GM23338 (cell line): Measurements from ENCODE around the gene TSPAN5. TPM values are rescaled to one million over a fixed set of nuclear protein-coding genes. Genes with fewer than 3 reads are reported as not detected.
"Not testable (repeated sequence)": the region's sequence is repeated elsewhere in the genome, so short reads cannot be mapped to it uniquely, and the experiment has no call there.

Experiments
- ATAC-seq: fragments of 200-7000 bp; cut with Tn5 transposase; 3 replicates; pipeline ENCODE4 v1.9.1; 2020
- DNase-seq: peaks from one replicate; pipeline ENCODE4 v3.0.0-alpha.2; 2015; ENCODE audit warnings: low spot score
- H2AFZ ChIP-seq: fragments of 200-600 bp; sonication (generic); 2 replicates; pipeline ENCODE4 v1.8.0; 2016; ENCODE audit warnings: antibody characterized with exemption, mild to moderate bottlenecking, moderate library complexity
- H3F3A ChIP-seq: fragments of 200-600 bp; sonication (generic); replicated peaks from 2 replicates; pipeline ENCODE4 v1.8.0; 2017; ENCODE audit warnings: antibody characterized with exemption, mixed run types, low read depth
- H3K27ac ChIP-seq: fragments of 200-600 bp; sonication (generic); 2 replicates; pipeline ENCODE4 v1.6.1; 2016; ENCODE audit warnings: low read depth
- H3K27me3 ChIP-seq: fragments of 200-600 bp; sonication (generic); 2 replicates; pipeline ENCODE4 v1.8.0; 2016; ENCODE audit warnings: mild to moderate bottlenecking, mixed run types, moderate library complexity; ENCODE audit not compliant: insufficient read depth
- H3K36me3 ChIP-seq: fragments of 200-600 bp; sonication (generic); 2 replicates; pipeline ENCODE4 v1.8.0; 2016; ENCODE audit warnings: mild to moderate bottlenecking; ENCODE audit not compliant: insufficient read depth
- H3K4me1 ChIP-seq: fragments of 200-600 bp; sonication (generic); 2 replicates; pipeline ENCODE4 v1.8.0; 2016; ENCODE audit warnings: mild to moderate bottlenecking, moderate library complexity; ENCODE audit not compliant: insufficient read depth
- H3K4me2 ChIP-seq: fragments of 200-600 bp; sonication (generic); 2 replicates; pipeline ENCODE4 v1.7.1; 2017; ENCODE audit warnings: mixed run types
- H3K4me3 ChIP-seq: fragments of 200-600 bp; sonication (generic); 2 replicates; pipeline ENCODE4 v1.6.1; 2016; ENCODE audit warnings: mixed run types
- H3K79me2 ChIP-seq: fragments of 200-600 bp; sonication (generic); replicated peaks from 2 replicates; pipeline ENCODE4 v1.8.0; 2017; ENCODE audit warnings: mild to moderate bottlenecking; ENCODE audit not compliant: insufficient read depth
- H3K9me2 ChIP-seq: fragments of 200-600 bp; sonication (generic); 2 replicates; pipeline ENCODE4 v1.8.0; 2017; ENCODE audit not compliant: insufficient read depth
- H4K20me1 ChIP-seq: fragments of 200-600 bp; sonication (generic); replicated peaks from 2 replicates; pipeline ENCODE4 v1.8.0; 2017; ENCODE audit warnings: mild to moderate bottlenecking; ENCODE audit not compliant: insufficient read depth
- H3K27ac Mint-ChIP-seq: 2 replicates; pipeline ENCODE4 v1.8.0; 2020; ENCODE audit warnings: inconsistent platforms, mild to moderate bottlenecking, moderate library complexity, mixed read lengths
- H3K27me3 Mint-ChIP-seq: 3 replicates; pipeline ENCODE4 v1.8.0; 2022; ENCODE audit warnings: low read depth, mild to moderate bottlenecking, moderate library complexity, mixed read lengths, inconsistent platforms; ENCODE audit not compliant: insufficient read depth, poor library complexity
- H3K36me3 Mint-ChIP-seq: 3 replicates; pipeline ENCODE4 v1.8.0; 2021; ENCODE audit warnings: low read depth, mild to moderate bottlenecking, inconsistent platforms, moderate library complexity, mixed read lengths
- H3K4me1 Mint-ChIP-seq: 3 replicates; pipeline ENCODE4 v1.8.0; 2020; ENCODE audit warnings: mild to moderate bottlenecking, inconsistent platforms, mixed read lengths
- H3K4me3 Mint-ChIP-seq: 3 replicates; pipeline ENCODE4 v1.8.0; 2021; ENCODE audit warnings: moderate library complexity, mild to moderate bottlenecking, inconsistent platforms, mixed read lengths
- H3K9me3 Mint-ChIP-seq: 3 replicates; pipeline ENCODE4 v1.8.0; 2020; ENCODE audit warnings: moderate library complexity, mild to moderate bottlenecking, inconsistent platforms, mixed read lengths
- CREB1 ChIP-seq: fragments of 250-450 bp; sonication (Bioruptor Pico); IDR thresholded peaks from 2 replicates; pipeline ENCODE4 v1.5.0; 2020; ENCODE audit warnings: low read depth, mild to moderate bottlenecking, moderate library complexity
- EZH2 ChIP-seq: fragments of 200-600 bp; sonication (generic); IDR thresholded peaks from one replicate; pipeline ENCODE4 v1.8.0; 2017; ENCODE audit warnings: antibody characterized with exemption, mild to moderate bottlenecking, low read depth; ENCODE audit not compliant: unreplicated experiment
- EZH2phosphoT487 ChIP-seq: fragments of 200-600 bp; sonication (generic); IDR thresholded peaks from one replicate; pipeline ENCODE4 v1.8.1; 2018; ENCODE audit warnings: antibody characterized with exemption; ENCODE audit not compliant: unreplicated experiment
- JUNB ChIP-seq: IDR thresholded peaks from one replicate; pipeline ENCODE4 v1.6.1; 2016; ENCODE audit warnings: antibody characterized with exemption; ENCODE audit not compliant: unreplicated experiment
- POLR2AphosphoS5 ChIP-seq: IDR thresholded peaks from 2 replicates; pipeline ENCODE4 v1.6.1; 2016; ENCODE audit warnings: antibody characterized with exemption, low read depth
- ZNF114 ChIP-seq: fragments of 250-450 bp; sonication (Bioruptor Pico); IDR thresholded peaks from 2 replicates; pipeline ENCODE4 v1.5.0; 2020; ENCODE audit warnings: mild to moderate bottlenecking, moderate library complexity
- polyA plus RNA-seq: library from polyadenylated mRNA; unstranded; fragments of >200 nt; fragmentation: Nextera tagmentation; extraction: Ambion mirVana; gene quantifications from 2 replicates; pipeline ENCODE4 v1.2.1, GENCODE V29; 2016
- total RNA-seq: library from RNA; depleted of rRNA; stranded (reverse); fragments of >200 nt; shearing (Covaris generic); gene quantifications from 2 replicates; pipeline ENCODE4 v1.2.3, GENCODE V29; 2014
- TF ChIP-seq, protein P1 (sequence below): fragments of 250-450 bp; sonication (Bioruptor Pico); IDR thresholded peaks from 2 replicates; pipeline ENCODE4 v1.5.0; 2020; ENCODE audit warnings: mild to moderate bottlenecking, moderate library complexity
- TF ChIP-seq, protein P2 (sequence below): IDR thresholded peaks from 2 replicates; pipeline ENCODE4 v1.6.1; 2016; ENCODE audit warnings: antibody characterized with exemption

The TSPAN5 gene
- total and polyA plus RNA-seq, 2 experiments from 2014 or later, result 18.6 to 21.5 TPM

GRCh38 chr4:98536631-98537030 lies 121.8 kb downstream of the TSPAN5 start (continued):
- TF ChIP-seq, protein P1, sequence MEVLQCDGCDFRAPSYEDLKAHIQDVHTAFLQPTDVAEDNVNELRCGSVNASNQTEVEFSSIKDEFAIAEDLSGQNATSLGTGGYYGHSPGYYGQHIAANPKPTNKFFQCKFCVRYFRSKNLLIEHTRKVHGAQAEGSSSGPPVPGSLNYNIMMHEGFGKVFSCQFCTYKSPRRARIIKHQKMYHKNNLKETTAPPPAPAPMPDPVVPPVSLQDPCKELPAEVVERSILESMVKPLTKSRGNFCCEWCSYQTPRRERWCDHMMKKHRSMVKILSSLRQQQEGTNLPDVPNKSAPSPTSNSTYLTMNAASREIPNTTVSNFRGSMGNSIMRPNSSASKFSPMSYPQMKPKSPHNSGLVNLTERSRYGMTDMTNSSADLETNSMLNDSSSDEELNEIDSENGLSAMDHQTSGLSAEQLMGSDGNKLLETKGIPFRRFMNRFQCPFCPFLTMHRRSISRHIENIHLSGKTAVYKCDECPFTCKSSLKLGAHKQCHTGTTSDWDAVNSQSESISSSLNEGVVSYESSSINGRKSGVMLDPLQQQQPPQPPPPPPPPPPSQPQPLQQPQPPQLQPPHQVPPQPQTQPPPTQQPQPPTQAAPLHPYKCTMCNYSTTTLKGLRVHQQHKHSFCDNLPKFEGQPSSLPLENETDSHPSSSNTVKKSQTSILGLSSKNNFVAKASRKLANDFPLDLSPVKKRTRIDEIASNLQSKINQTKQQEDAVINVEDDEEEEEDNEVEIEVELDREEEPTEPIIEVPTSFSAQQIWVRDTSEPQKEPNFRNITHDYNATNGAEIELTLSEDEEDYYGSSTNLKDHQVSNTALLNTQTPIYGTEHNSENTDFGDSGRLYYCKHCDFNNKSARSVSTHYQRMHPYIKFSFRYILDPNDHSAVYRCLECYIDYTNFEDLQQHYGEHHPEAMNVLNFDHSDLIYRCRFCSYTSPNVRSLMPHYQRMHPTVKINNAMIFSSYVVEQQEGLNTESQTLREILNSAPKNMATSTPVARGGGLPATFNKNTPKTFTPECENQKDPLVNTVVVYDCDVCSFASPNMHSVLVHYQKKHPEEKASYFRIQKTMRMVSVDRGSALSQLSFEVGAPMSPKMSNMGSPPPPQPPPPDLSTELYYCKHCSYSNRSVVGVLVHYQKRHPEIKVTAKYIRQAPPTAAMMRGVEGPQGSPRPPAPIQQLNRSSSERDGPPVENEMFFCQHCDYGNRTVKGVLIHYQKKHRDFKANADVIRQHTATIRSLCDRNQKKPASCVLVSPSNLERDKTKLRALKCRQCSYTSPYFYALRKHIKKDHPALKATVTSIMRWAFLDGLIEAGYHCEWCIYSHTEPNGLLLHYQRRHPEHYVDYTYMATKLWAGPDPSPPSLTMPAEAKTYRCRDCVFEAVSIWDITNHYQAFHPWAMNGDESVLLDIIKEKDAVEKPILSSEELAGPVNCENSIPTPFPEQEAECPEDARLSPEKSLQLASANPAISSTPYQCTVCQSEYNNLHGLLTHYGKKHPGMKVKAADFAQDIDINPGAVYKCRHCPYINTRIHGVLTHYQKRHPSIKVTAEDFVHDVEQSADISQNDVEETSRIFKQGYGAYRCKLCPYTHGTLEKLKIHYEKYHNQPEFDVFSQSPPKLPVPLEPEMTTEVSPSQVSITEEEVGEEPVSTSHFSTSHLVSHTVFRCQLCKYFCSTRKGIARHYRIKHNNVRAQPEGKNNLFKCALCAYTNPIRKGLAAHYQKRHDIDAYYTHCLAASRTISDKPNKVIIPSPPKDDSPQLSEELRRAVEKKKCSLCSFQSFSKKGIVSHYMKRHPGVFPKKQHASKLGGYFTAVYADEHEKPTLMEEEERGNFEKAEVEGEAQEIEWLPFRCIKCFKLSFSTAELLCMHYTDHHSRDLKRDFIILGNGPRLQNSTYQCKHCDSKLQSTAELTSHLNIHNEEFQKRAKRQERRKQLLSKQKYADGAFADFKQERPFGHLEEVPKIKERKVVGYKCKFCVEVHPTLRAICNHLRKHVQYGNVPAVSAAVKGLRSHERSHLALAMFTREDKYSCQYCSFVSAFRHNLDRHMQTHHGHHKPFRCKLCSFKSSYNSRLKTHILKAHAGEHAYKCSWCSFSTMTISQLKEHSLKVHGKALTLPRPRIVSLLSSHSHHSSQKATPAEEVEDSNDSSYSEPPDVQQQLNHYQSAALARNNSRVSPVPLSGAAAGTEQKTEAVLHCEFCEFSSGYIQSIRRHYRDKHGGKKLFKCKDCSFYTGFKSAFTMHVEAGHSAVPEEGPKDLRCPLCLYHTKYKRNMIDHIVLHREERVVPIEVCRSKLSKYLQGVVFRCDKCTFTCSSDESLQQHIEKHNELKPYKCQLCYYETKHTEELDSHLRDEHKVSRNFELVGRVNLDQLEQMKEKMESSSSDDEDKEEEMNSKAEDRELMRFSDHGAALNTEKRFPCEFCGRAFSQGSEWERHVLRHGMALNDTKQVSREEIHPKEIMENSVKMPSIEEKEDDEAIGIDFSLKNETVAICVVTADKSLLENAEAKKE (CRISPR knock-in tag), result no peak
- no peak for TF ChIP-seq JUNB
- TF ChIP-seq ZNF114 (CRISPR knock-in tag), result no peak

DNA sequence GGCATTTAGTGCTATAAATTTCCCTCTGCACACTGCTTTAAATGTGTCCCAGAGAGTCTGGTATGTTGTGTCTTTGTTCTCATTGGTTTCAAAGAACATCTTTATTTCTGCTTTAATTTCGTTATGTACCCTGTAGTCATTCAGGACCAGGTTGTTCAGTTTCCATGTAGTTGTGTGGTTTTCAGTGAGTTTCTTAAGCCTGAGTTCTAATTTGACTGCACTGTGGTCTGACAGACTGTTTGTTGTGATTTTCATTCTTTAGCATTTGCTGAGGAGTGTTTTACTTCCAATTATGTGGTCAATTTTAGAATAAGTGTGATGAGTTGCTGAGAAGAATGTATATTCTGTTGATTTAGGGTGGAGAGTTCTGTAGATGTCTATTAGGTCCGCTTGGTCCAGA lies 124.3 kb downstream of the TSPAN5 start:
- H3K4me3 Mint-ChIP-seq, H3K27ac Mint-ChIP-seq, H2AFZ ChIP-seq, H3K9me2 ChIP-seq, H4K20me1 ChIP-seq, ATAC-seq, H3K36me3 ChIP-seq, H3K27me3 ChIP-seq, H3F3A ChIP-seq, DNase-seq, H3K27me3 Mint-ChIP-seq, H3K4me3 ChIP-seq, H3K4me2 ChIP-seq, H3K36me3 Mint-ChIP-seq, H3K79me2 ChIP-seq, H3K27ac ChIP-seq, H3K9me3 Mint-ChIP-seq: not testable (repeated sequence)
- H3K4me1 ChIP-seq, result peaks cover 10% of the 10 kb centered on the region
- H3K4me1 Mint-ChIP-seq, result peaks cover 22% of the 10 kb centered on the region

DNA sequence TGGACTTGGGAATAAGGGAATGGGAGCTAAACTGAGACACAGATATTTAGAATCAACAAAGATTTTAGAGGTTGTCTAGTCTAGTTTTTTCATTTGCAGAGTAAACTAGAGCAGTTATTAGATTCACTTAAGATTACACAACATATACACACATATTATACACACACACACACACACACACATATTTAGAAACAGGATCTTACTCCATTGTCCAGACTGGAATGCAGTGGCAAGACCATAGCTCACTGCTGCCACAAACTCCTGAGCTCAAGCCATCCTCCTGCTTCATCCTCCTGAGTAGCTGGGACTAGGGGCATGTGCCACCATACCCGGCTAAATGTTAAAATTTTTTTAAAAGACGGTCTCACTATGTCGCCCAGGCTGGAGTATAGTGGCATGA lies 127.8 kb downstream of the TSPAN5 start:
- Mint-ChIP-seq H3K27me3 (no peaks in the 10 kb centered on the region), H3K4me3 (no peak overlapping the region), H3K9me3 (0 out of 3 replicates have a peak, but pooled peaks cover 2% of the 10 kb centered on the region), H3K36me3 (no peaks in the 10 kb centered on the region), H3K4me1 (peaks cover 3% of the 10 kb centered on the region), H3K27ac (no peak overlapping the region)
- Histone ChIP-seq H3K27ac (no peak overlapping the region), H3K27me3 (no peaks in the 10 kb centered on the region), H3K4me2 (no peak overlapping the region), H3K9me2 (no peaks in the 10 kb centered on the region), H3K79me2 (peaks cover 18% of the 10 kb centered on the region), H3K4me3 (no peak overlapping the region), H4K20me1 (0 out of 2 replicates have a peak, but pooled peaks cover 4% of the 10 kb centered on the region), H3F3A (no peaks in the 10 kb centered on the region), H3K4me1 (no peaks in the 10 kb centered on the region), H2AFZ (no peak overlapping the region), H3K36me3 (no peaks in the 10 kb centered on the region)
- DNase-seq (no peak), ATAC-seq (no peak)
- TF ChIP-seq EZH2phosphoT487 (no peak), CREB1 (no peak), POLR2AphosphoS5 (no peak), EZH2 (no peak)
- TF ChIP-seq, protein P2, sequence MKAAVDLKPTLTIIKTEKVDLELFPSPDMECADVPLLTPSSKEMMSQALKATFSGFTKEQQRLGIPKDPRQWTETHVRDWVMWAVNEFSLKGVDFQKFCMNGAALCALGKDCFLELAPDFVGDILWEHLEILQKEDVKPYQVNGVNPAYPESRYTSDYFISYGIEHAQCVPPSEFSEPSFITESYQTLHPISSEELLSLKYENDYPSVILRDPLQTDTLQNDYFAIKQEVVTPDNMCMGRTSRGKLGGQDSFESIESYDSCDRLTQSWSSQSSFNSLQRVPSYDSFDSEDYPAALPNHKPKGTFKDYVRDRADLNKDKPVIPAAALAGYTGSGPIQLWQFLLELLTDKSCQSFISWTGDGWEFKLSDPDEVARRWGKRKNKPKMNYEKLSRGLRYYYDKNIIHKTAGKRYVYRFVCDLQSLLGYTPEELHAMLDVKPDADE, result no peak
